Measurements from ENCODE around the gene MYRIP.

MYRIP gene

DNA sequence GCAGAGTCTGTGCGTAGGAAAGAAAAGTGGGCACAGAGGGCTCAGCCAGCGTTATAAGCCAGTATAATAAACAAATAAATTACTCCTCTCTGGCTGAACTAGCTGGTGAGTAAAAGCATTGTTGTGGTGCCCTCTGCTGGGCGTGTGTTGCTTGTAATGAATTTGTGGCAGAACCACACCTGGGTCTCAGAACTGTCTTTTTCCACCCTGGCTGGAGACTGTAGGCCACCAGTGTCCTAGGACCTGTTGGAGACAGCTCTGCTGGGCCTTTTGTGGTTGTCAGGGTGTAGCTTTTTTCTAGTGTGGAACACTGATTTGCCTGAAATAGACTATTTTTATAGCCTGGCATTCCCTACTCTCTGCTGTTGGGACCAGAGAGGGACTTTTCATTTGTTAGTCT is 369.6 kb downstream of the MYRIP start:
- DNase-seq (ENCODE audit: low read depth in 2 of 2), result peak; percentile 81 to 82
- TF ChIP-seq, protein P1, sequence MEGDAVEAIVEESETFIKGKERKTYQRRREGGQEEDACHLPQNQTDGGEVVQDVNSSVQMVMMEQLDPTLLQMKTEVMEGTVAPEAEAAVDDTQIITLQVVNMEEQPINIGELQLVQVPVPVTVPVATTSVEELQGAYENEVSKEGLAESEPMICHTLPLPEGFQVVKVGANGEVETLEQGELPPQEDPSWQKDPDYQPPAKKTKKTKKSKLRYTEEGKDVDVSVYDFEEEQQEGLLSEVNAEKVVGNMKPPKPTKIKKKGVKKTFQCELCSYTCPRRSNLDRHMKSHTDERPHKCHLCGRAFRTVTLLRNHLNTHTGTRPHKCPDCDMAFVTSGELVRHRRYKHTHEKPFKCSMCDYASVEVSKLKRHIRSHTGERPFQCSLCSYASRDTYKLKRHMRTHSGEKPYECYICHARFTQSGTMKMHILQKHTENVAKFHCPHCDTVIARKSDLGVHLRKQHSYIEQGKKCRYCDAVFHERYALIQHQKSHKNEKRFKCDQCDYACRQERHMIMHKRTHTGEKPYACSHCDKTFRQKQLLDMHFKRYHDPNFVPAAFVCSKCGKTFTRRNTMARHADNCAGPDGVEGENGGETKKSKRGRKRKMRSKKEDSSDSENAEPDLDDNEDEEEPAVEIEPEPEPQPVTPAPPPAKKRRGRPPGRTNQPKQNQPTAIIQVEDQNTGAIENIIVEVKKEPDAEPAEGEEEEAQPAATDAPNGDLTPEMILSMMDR (IDR thresholded peaks at IDR 0.05; ENCODE audit: low read depth, low read length), result peak; percentile 74
- no peak overlapping the region for H3K4me3 ChIP-seq (replicated peaks in 1 of 2; ENCODE audit: low read depth in 2 of 2, low read length in 2 of 2)

DNA sequence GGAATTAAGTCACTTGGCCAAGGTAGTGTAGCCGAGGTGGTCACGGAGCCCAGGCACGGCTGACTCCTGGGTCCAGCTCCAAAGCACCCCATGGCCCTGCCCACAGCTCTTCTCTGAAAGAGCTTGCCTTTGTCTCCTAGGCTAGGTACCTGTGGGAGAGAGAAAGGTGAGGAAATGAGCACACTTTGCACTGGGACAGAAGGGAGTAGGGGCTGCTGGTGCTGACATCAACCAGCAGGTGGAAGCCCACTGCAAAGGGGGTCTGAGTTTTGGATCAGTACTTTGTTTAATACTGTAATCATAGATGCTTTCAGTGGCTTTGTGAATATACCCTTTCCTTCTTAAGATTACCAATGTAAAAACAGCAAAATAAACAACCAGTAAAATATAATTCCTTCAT is 371.8 kb downstream of the MYRIP start:
- TF ChIP-seq, protein P1 (IDR thresholded peaks at IDR 0.05; ENCODE audit: low read depth, low read length), result peak; percentile 5
- H3K4me3 ChIP-seq (replicated peaks in 1 of 2; ENCODE audit: low read depth in 2 of 2, low read length in 2 of 2), result no peak overlapping the region
- DNase-seq (ENCODE audit: low read depth in 2 of 2), result no peak

DNA sequence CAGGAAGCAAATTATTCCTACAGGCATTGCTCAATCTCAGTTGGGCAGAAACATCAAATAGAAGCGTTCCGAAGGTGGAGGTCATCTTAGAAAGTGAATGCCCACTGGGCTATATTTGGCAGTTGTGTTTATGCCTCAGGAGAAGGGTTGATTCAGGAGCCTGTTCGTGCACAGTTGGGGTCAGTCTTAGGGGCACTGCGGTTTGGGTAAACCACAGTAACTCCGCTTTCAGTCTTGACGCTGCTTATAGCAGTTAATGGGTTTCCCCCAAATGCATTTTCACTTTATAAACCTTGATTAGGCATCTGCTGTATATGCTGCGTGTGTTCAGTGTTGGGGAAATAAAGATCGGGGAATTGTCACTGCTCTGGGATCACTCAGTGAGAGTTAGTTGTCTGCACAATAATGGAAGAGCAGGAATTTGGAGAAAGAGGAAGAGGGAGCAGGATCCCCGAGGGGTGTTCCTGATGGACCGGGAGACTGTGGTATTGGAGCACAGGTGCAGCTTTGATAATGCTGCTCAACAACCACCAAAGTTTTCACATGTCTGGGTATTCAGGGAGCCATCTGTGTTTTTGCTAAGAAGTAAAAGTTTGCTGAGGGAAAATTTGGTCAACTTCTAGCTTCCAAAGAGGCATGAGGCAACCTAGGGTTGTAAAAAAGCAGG is 375.8 kb downstream of the MYRIP start:
- TF ChIP-seq, protein P1 (IDR thresholded peaks at IDR 0.05; ENCODE audit: low read depth, low read length), result no peak
- no peak overlapping the region for H3K4me3 ChIP-seq (replicated peaks in 1 of 2; ENCODE audit: low read depth in 2 of 2, low read length in 2 of 2)

DNA sequence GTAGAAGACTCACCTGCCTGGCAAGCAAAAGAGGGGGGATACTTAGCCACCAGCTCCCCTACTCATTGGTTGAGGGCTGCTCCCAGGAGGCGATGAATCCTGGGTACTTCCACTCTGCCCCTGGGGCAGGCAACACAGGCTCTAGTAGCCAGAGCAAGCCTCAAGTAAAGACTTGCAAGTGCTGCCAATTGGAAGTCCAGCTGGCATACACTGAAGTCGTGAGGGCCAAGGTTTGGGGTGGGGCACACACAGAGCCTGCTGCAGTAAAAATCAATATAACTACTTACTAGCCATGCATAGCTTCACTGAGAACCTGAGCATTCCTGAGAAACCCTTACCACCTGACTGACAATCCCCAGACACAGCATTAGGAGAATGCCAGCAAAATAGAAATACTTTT is 377.1 kb downstream of the MYRIP start:
- DNase-seq (ENCODE audit: low read depth in 2 of 2), result no peak
- no peak overlapping the region for H3K4me3 ChIP-seq (replicated peaks in 1 of 2; ENCODE audit: low read depth in 2 of 2, low read length in 2 of 2)
- TF ChIP-seq, protein P1 (IDR thresholded peaks at IDR 0.05; ENCODE audit: low read depth, low read length), result no peak

More for the DNA sequence above, 375.8 kb downstream of the MYRIP start:
- DNase-seq (ENCODE audit: low read depth in 2 of 2), result no peak

DNA sequence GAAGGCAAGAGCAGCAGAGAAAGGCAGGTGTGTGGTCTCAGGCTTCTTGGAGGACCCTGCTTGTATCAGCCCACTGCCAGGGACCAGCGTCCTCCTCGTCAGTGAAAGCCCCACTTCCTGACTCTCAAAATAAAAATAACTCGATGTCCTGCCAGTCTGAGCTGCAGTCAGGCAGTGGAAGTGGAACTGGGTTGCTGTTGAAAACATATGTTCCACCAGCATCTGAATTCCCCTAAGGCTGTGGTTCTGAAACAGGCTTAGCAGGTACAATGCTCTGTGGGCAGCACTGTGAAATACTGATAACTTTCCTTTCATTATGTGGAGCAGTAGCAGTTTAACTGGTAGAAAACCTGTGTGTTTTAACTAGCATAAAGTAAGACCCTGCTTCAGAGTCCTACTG is 378.5 kb downstream of the MYRIP start:
- no peak overlapping the region for H3K4me3 ChIP-seq (replicated peaks in 1 of 2; ENCODE audit: low read depth in 2 of 2, low read length in 2 of 2)
- DNase-seq (ENCODE audit: low read depth in 2 of 2), result no peak
- TF ChIP-seq, protein P1 (IDR thresholded peaks at IDR 0.05; ENCODE audit: low read depth, low read length), result no peak

DNA sequence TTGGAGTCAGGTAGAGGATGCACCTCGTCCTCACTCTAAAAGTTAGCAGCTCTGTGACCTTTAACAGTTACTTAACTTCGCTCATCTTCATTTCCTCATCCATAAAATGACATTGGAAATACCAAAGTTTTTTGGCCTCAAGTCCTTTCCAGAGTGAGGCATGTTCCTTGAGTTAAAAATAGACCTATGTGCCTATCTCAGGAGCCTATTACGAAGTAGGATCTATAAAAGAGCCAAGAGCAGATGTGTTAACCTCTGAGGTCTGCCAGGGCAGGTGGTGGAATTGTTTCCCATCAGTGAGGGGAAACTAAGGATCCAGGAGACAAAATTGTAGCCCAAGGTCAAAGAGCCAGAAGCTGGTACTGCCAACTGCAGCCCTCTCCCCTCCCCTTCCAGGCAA is 379.7 kb downstream of the MYRIP start:
- no peak for DNase-seq (ENCODE audit: low read depth in 2 of 2)
- TF ChIP-seq, protein P1 (IDR thresholded peaks at IDR 0.05; ENCODE audit: low read depth, low read length), result no peak
- no peak overlapping the region for H3K4me3 ChIP-seq (replicated peaks in 1 of 2; ENCODE audit: low read depth in 2 of 2, low read length in 2 of 2)

DNA sequence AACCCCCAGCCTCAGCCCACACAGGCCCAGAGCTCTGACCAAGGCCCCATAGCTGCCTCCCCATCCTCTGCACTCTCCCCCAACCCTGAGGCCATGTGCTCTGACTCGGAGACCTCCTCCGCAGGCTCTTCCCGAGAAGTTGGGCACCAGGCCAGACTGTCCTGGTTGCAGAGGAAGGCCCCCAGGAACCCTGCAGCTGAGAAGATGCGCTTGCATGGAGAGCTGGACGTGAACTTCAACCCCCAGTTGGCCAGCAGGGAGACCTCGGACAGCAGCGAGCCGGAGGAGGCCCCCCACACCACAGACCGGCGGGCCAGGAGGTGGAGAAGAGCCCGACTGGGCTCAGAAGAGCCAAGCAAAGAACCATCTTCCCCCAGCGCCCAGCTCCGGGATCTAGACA is 380.6 kb downstream of the MYRIP start:
- no peak for DNase-seq (ENCODE audit: low read depth in 2 of 2)
- TF ChIP-seq, protein P1 (IDR thresholded peaks at IDR 0.05; ENCODE audit: low read depth, low read length), result no peak
- H3K4me3 ChIP-seq (replicated peaks in 1 of 2; ENCODE audit: low read depth in 2 of 2, low read length in 2 of 2), result no peak overlapping the region

Measured in cardiac fibroblast (primary cell).